ENCODE data around the gene HCN4.

HCN4 gene

DNA sequence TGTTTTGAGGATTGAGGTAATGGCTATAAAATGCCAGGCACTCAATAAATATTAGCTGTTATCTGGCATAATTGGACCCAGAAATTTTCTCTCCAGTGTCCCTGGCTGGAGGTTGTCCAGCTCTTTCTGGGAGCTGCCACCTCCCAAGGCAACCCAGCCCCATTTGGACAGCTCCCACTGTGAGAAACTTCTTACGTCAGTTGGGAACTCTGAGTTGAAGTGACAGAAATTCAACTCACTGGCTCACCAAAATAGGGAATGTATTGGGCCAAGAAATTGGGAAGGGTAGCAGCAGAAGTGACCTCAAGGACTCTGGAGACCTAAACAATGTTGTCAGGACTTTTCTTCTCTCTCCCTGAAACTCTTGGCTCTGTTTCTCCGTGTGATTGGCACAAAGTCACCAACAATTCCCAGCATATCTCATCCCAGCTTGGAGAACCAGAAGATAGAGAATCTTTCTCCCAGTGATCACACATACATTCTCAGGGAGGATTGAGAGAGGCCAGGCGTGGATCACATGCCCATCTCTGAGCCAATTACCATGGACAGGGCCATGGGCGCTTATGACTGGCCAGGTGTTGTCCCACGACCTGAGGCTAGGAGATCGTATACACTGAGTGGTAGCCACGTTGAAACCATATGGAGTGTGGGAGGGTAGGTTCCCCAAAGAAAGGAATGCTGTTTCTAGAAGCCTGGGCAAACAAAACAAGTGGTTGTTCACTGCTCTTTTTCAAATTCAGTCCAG, 22.5 kb upstream of the HCN4 start:
- H3K4me1 ChIP-seq = no peaks in the 10 kb centered on the region
- 0 out of 2 replicates have a peak, but pooled peaks cover 4% of the 10 kb centered on the region for H3K27me3 ChIP-seq
- H3K4me3 ChIP-seq = no peak overlapping the region
- no peak overlapping the region for H3K27ac ChIP-seq
- no peak for TF ChIP-seq Cebpa-rat (IDR thresholded peaks at IDR 0.05)
- H3K4me2 ChIP-seq = no peak overlapping the region
- no peaks in the 10 kb centered on the region for H3K36me3 ChIP-seq
- H4K20me1 ChIP-seq = no peaks in the 10 kb centered on the region
- no peaks in the 10 kb centered on the region for H3K9me3 ChIP-seq
- H3K9ac ChIP-seq = no peak overlapping the region

DNA sequence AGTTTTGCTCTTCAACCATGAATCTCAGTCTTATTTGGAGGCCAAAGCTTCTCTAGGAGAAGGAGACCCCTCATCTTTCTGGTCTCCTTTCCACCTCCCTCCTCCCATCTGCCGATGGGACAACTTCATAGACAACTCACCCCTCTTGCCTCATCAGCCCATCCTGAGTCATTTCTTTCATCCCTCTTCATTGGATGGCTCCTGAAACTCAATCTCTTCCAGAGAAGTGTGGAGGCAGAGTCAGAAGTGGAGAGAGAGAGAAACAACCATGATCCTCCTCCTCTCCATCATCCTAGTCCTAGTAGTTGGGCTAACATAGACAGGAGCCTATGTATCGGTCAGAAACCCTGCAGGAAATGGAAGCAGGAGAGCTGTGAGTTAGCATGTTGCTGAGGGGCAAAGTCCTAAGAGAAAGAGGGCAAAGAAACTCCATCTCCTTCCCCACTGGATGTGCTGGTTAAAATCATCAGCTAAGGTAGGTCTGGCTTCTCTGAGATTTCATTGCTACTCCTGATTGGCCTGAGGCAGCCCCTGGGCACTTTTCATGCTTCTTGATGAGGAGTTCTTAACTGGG, 21.3 kb upstream of the HCN4 start:
- Histone ChIP-seq H3K4me1 (no peaks in the 10 kb centered on the region), H3K27me3 (0 out of 2 replicates have a peak, but pooled peaks cover 4% of the 10 kb centered on the region), H4K20me1 (no peaks in the 10 kb centered on the region), H3K9me3 (no peaks in the 10 kb centered on the region), H3K36me3 (no peaks in the 10 kb centered on the region), H3K27ac (no peak overlapping the region), H3K4me2 (no peak overlapping the region), H3K9ac (no peak overlapping the region), H3K4me3 (no peak overlapping the region)
- no peak for TF ChIP-seq Cebpa-rat (IDR thresholded peaks at IDR 0.05)

GRCh38 chr15:73389539-73389938, 20.8 kb upstream of the HCN4 start:
- Histone ChIP-seq H3K9me3 (no peaks in the 10 kb centered on the region), H3K36me3 (no peaks in the 10 kb centered on the region), H3K4me2 (no peak overlapping the region), H3K9ac (no peak overlapping the region), H3K27me3 (0 out of 2 replicates have a peak, but pooled peaks cover 4% of the 10 kb centered on the region), H3K4me3 (no peak overlapping the region), H3K27ac (no peak overlapping the region), H4K20me1 (no peaks in the 10 kb centered on the region), H3K4me1 (no peaks in the 10 kb centered on the region)
- TF ChIP-seq Cebpa-rat (IDR thresholded peaks at IDR 0.05) = no peak

GRCh38 chr15:73388256-73388781, 19.6 kb upstream of the HCN4 start:
- Histone ChIP-seq H3K27ac (no peak overlapping the region), H3K4me1 (no peaks in the 10 kb centered on the region), H3K9ac (no peak overlapping the region), H4K20me1 (no peaks in the 10 kb centered on the region), H3K27me3 (0 out of 2 replicates have a peak, but pooled peaks cover 4% of the 10 kb centered on the region), H3K9me3 (no peaks in the 10 kb centered on the region), H3K4me3 (no peak overlapping the region), H3K36me3 (no peaks in the 10 kb centered on the region), H3K4me2 (no peak overlapping the region)
- no peak for TF ChIP-seq Cebpa-rat (IDR thresholded peaks at IDR 0.05)

DNA sequence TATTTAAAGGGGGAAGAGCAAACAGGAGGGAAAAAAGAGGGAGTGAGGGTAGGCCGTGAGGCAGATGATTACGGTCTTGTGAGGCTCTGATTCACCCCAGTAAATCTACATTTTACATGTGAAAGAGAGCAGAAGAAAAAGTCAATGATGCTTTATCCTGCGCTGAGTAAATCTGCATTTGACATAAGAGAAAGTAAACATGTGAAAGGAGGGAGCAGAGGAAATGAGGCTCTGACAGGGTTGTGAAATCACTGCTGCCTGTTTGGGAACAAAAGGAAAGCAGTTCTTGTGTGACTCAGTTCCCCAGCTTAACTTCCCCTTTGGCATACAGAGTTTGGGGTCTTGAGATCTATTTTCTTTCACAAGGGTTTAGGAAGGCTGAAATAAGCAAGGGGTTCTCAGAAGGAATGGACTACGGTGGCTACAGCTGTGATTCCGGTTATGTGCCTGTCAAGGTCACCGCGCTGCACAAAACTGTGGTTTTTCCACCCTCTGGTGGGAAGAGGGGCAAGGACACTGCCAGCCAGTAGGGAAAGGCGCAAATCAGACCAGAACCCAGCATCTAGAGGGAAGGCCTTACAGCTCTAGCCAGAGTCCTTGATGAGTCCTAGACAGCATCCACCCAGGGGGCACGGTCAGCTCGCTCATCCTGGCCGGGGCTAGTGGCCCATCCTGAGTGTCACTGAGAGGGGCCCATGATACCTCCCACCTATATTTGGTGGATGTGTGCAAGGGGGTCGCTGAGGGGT, 18.9 kb upstream of the HCN4 start:
- Histone ChIP-seq H3K27ac (no peak overlapping the region), H3K4me3 (no peak overlapping the region), H3K4me1 (no peaks in the 10 kb centered on the region), H3K9ac (no peak overlapping the region), H3K27me3 (0 out of 2 replicates have a peak, but pooled peaks cover 4% of the 10 kb centered on the region), H3K36me3 (no peaks in the 10 kb centered on the region), H4K20me1 (no peaks in the 10 kb centered on the region), H3K4me2 (no peak overlapping the region), H3K9me3 (no peaks in the 10 kb centered on the region)
- TF ChIP-seq Cebpa-rat (IDR thresholded peaks at IDR 0.05) = no peak

DNA sequence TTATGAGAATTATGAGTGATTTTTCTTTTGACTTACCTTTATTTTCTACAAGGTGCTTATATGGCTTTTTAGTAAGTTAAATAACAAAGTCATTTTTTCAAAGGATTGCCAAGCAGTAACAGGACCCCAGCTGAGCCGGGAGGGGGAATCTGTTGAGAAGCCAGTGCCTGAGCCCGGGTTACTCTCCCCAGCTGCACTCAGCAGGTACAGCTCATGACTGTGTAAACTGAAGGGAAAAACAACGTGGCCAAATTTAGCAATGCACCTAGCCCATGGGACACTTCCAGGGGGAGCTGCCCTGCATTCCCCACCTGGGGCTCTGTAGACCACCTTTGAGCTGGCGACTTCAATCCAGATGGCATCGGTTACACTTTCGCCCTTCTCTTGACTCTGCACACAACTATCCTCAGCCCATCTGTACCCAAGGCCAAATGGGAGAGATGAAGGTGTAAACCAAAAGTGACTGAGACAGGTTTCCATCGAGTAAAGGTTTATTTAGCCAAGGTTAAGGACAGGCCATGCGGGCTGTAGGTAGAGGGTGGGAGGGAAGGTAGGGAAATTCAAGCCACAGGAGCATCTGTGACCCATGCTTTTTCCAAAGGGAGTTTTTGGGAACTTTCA, 18.2 kb upstream of the HCN4 start:
- Histone ChIP-seq H3K9ac (no peak overlapping the region), H3K4me2 (no peak overlapping the region), H3K27ac (no peak overlapping the region), H4K20me1 (no peaks in the 10 kb centered on the region), H3K9me3 (no peaks in the 10 kb centered on the region), H3K4me1 (no peaks in the 10 kb centered on the region), H3K36me3 (no peaks in the 10 kb centered on the region), H3K27me3 (0 out of 2 replicates have a peak, but pooled peaks cover 4% of the 10 kb centered on the region), H3K4me3 (no peak overlapping the region)
- no peak for TF ChIP-seq Cebpa-rat (IDR thresholded peaks at IDR 0.05)

GRCh38 chr15:73386238-73386637, 17.5 kb upstream of the HCN4 start:
- H3K9ac ChIP-seq = no peak overlapping the region
- no peaks in the 10 kb centered on the region for H3K9me3 ChIP-seq
- 0 out of 2 replicates have a peak, but pooled peaks cover under 1% of the 10 kb centered on the region for H3K27me3 ChIP-seq
- H3K4me3 ChIP-seq = no peak overlapping the region
- no peak overlapping the region for H3K4me2 ChIP-seq
- TF ChIP-seq Cebpa-rat (IDR thresholded peaks at IDR 0.05) = no peak
- H3K4me1 ChIP-seq = no peaks in the 10 kb centered on the region
- no peaks in the 10 kb centered on the region for H3K36me3 ChIP-seq
- H3K27ac ChIP-seq = no peak overlapping the region
- H4K20me1 ChIP-seq = no peaks in the 10 kb centered on the region

- Histone ChIP-seq H3K9ac (no peak overlapping the region), H3K27ac (no peak overlapping the region), H3K4me1 (no peaks in the 10 kb centered on the region), H3K36me3 (no peaks in the 10 kb centered on the region), H3K9me3 (0 out of 2 replicates have a peak, but pooled peaks cover 6% of the 10 kb centered on the region), H3K4me2 (no peak overlapping the region), H3K4me3 (no peak overlapping the region), H3K27me3 (no peaks in the 10 kb centered on the region), H4K20me1 (no peaks in the 10 kb centered on the region)
- TF ChIP-seq Cebpa-rat (IDR thresholded peaks at IDR 0.05) = no peak
Observed at GRCh38 chr15:73385205-73385604, 16.4 kb upstream of the HCN4 start.

DNA sequence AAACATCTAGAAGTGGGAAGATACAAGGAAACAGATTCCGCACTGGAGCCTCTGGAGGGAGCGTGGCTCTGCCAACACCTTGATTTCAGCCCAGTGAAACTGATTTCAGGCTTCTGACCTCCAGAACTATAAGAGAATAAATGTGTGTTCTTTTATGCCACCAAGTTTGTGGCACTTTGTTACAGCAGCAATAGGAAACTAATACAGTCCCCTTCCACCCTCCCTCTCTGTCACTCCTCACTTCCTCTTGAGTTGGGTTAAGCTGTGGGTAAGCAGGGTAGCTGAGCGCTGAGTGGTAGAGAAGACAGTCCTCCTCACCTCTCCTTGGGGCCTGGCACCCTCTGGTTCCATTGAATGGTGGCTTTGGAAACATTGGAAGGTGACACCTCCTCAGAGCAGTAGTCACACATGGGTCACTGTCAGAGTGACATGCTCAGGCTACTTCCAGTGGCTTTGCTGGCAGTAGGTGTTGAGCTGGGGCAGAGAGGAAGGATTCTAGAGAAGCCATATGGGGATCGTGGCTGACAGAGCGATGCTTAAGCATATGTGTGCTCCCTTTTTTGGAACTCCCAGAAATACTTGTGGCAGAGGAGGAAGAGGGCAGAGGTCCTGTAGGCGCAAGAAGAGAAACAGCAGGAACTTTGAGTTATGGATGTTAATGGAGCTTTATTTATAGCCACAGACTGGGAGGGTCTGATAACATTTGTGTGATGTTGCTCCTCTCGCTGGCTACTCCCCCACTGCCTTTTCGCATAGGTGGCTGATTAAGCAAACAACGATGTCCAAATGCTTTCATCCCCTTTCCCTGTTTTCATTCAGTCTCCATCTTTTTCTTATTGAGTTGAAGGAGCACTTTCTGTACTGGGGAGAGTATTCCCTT, 14.8 kb upstream of the HCN4 start:
- H3K27ac ChIP-seq = no peak overlapping the region
- no peaks in the 10 kb centered on the region for H3K27me3 ChIP-seq
- no peak for TF ChIP-seq Cebpa-rat (IDR thresholded peaks at IDR 0.05)
- H3K4me3 ChIP-seq = no peak overlapping the region
- H3K4me1 ChIP-seq = no peaks in the 10 kb centered on the region
- H3K9ac ChIP-seq = no peak overlapping the region
- H3K9me3 ChIP-seq = 0 out of 2 replicates have a peak, but pooled peaks cover 6% of the 10 kb centered on the region
- no peaks in the 10 kb centered on the region for H3K36me3 ChIP-seq
- no peaks in the 10 kb centered on the region for H4K20me1 ChIP-seq
- no peak overlapping the region for H3K4me2 ChIP-seq

Measured in BLaER1 (cell line).